Mammary epithelial cell (primary cell): ENCODE results near the gene DBR1.

Experiments
- CTCF ChIP-seq, 2 donors: IDR thresholded peaks in 1 of 2; conservative IDR thresholded peaks in 1 of 2; 2 replicates each; pipeline ENCODE4 v1.5.1; 2011 to 2012; ENCODE audit warnings: inconsistent platforms in 2 of 2, low read length in 2 of 2, mild to moderate bottlenecking in 2 of 2, control low read depth in 1 of 2, low read depth in 1 of 2; ENCODE audit not compliant: insufficient read depth in 1 of 2; ENCODE audit errors: extremely low read depth in 1 of 2
- EZH2 ChIP-seq: IDR thresholded peaks from 2 replicates; pipeline ENCODE4 v1.6.1; 2012; ENCODE audit warnings: low read length, inconsistent platforms, borderline replicate concordance

- TF ChIP-seq CTCF (conservative IDR thresholded peaks at IDR 0.05 in 1 of 2, IDR thresholded peaks at IDR 0.05 in 1 of 2; ENCODE audit: extremely low read depth in 1 of 2, insufficient read depth in 1 of 2, low read depth in 1 of 2, low read length in 2 of 2), result no peak
- TF ChIP-seq EZH2, result no peak
Measured at GRCh38 chr3:138188013-138188730, 13.5 kb upstream of the DBR1 start.
